ENCODE results near the gene PFDN2.

Gene PFDN2

DNA sequence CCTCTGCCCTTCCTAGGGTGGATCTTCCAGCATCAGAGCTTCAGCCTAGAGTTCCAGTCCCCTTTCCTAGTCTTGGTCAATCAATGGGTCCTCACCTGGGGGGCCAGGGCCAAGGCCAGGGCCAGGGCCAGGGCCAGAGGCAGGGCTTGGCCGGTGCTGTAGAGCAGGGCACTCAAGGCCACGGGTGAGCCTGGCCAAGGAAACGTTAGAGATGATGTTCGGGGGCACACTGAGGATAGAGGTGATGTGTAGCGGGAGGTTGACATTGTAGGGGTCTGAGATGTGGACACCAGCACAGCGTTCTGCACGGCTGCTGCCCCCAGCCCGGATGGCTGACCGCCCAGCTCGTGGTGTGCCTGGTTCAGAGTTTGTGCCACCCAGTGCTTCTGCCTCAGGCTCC lies 66.6 kb downstream of the PFDN2 start:
- DNase-seq (ENCODE audit: low spot score), result no peak

Data from activated CD4-positive, alpha-beta T cell treated with anti-CD3 and anti-CD28 coated beads, Interleukin-2, Interleukin-4, amounts not matched to agents 100 ng/mL and 50 ng/mL, durations not matched to agents 16 hours and 8 hours (primary cell).